Suppressor macrophage (primary cell): ENCODE measurements around the gene ANKRD44.
A peak's percentile ranks its signal among the peaks of the same experiment; 100 is the strongest.

Source experiments
- DNase-seq, 4 experiments: peaks; one replicate each; pipeline ENCODE4 v3.0.0-alpha.2; 2020 to 2022

ANKRD44 gene

DNA sequence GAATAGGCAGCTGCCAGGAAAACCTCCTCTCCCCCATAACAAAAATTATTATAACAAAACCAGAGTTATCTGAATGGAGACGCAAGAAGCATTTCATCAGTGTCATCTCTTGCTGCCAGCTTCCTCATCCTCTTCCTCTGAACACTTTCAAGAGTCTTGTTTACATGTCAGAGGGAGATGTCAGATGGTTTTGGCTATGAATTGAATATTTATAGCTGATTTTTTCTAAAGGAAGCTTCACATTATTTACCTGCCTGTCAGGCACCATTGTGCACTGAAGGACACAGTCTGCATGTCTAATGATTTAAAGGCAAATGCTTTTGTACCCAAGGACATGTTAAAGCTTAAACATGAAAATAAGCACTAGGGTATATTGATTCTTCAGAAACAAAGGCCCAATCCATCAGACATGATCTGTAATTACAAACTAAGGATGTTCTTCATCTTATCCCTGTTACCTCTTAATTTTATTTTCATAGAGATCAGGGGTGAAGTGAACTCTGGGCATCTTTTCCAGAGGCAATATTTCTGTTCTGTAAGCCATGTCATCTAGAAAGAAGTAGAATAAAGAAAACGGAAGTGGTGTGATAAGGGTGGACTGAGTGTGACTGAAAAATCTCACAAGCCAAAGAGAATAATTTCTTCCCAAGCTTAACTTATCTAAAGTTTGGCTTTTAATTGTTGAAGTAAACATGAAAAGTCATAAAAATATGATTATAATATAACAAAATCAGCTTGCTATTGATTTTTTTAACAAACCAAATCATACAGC lies 168.7 kb downstream of the ANKRD44 start:
- peak in 2 of 4 experiments; percentile 31 to 48 for DNase-seq

DNA sequence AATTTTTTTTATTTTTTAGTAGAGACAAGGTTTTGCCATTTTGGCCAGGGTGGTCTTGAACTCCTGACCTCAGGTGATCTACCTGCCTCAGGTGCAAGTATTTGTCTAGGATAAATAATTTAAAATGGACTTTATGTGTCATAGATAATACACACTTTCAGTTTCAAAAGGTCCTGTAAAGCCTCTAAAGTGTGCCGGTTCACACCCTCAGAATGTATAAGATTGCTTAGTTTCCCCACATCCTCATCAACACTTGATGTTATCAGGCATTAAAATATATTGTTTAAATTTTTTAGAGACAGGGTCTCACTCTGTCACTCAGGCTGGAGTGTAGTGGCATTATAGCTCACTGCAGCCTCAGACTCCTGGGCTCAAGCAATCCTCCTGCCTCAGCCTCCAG lies 170.5 kb downstream of the ANKRD44 start:
- no peak for DNase-seq

DNA sequence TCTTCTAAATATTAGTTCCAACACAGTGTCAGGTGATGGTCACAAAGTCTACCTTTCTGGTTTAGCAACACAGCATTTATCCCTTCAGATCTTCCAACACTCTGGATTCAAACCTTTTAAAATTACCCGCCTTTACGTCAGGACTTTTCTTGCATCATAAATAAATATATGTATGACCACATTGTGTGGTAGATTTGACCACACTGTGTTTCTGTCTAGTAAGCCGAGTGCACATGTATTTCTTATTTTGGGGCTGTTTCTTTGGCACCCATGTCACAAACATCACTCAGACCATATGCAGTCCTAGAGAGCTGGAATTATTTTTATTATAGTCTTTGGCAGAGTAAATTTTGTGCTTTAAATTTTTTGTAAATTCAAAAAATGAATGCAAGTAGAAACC lies 172.1 kb downstream of the ANKRD44 start:
- peak in 2 of 4 experiments; percentile 21 to 26 for DNase-seq

DNA sequence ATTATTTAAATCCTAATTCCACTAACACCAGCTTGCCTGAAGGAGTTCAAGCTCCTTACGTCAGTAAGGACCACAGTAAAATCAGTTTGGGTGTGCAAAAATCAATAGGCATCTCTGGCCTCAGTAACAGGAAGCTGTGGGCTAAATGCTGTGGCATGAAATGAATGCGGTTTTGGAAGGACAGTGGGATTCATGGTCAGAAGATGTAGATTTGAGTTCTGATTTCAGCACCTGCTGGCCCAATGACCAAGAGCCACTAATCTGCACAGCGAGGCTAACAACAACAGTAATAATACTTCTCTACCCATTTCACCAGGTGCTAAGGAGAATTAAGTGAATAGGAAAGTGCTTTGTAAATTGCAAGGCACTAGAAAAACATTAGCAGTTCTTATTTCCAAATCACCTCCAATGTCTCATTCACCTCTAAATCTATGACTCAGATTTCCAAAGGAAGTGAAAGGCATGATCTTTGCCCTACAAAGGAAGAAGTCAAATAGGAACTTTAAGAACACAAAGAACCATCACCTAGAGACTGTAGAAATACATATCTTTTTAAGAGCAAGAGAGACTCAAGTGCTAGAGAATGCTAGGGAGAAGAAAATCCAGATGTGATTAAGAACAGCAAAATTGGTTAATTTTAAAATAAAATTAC lies 172.6 kb downstream of the ANKRD44 start:
- peak; percentile 23 to 57 (median 41) for DNase-seq

DNA sequence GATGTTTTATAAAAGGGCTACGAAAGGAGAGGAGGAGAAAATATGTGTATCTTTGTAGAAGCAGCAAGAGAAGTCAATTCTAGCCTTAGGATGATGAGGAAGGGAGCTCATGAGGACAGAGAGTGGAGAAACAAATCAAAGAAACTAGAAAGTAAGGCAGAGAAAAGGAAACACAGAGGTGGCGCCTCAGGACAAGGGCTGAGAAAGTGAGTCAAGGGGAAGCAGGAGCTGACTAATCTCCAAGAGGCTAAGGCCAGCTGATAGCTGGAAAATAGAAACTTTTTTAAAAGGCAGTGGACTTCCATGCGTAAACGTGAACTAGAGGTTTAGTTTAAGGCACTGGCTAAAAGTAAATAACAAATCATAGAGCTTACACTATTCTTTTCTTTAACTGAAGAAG lies 173.3 kb downstream of the ANKRD44 start:
- DNase-seq = peak; percentile 21 to 58 (median 56)

DNA sequence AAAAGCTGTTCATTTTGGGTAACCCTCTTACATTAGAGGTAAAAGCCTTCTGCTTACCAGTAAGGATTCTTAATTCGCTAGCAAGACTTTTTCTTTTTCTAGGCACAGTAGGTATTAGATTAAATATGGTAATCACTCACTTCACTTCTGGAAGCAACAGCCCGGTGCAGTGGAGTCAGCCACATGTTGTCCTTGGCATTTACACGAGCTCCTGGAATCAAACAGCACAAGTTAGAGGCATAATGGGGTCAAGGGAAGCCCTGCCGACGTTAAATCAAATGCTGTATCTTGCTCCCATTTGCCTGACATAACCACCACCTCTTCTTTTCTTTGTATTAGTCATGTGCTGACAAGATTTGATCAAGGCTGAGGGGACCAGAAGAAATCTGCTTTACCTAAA lies 174.1 kb downstream of the ANKRD44 start:
- no peak for DNase-seq

DNA sequence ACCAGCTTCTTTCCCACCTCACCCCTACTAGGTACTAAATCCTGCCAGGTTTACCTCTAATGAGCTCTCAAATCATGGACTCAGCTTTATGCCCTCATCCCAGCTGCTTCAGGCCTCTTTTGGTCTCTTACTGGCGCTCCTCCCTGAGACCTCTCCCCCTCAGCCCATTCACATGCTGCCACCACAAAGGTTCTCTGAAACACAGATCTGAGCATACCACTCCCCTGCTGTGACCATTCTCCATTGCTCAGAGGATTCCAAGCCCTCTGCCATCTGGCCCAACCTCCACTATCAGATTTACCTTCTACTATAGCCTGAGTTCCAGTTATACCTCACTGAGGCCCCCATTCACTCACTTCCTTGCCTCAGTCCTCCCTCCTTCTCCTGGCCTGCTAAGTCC lies 174.8 kb downstream of the ANKRD44 start:
- DNase-seq = no peak

DNA sequence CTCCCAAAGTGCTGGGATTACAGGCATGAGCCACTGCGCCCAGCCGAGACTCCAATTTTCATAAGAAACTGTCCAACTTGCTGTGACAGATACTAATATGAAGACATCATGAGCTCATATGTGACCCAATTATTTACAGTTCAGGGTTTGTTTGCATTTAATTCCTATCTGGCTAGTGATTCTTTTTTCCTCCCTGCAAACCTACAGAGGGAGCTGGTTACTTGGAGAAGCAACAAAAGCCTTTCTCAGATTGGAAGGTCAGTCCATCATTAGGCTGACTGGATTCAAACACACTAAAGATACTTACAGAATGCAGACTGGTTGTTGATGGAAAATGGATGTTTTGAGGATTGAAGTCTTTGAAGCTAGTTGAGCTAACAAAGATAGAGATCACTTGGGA lies 176.4 kb downstream of the ANKRD44 start:
- no peak for DNase-seq

DNA sequence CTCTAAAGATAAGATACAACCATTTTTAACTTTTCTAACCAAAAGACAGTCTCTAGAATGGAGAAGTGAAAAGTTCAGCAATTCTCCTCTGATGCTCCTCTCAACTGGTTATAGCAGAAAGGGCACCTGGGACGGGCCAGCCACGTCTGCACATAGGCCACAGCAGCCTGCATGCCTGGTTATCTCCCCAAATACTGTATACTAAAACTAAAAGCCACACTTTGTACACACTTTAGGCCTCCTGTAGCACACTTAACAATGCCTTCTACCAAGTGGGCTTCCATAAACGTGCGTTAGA lies 179.1 kb downstream of the ANKRD44 start:
- DNase-seq = no peak

DNA sequence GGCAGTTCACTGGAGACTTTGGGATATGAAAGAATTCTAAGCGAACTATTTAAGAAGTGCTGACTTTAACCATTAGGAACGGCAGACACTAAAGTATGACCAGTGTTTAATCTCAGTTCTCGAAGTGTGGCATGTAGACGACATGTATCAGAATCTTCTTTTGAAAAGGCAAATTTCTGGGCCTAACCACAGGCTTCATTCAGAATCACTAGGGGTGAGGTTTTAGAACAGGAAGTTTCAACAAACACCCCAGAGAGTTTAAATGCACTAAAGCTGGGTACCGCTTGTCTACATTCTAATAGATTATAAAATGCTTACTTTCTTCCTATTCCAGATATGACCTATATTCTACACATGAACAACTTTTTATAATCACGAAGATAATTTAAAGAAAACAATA lies 180.3 kb downstream of the ANKRD44 start:
- DNase-seq = no peak

DNA sequence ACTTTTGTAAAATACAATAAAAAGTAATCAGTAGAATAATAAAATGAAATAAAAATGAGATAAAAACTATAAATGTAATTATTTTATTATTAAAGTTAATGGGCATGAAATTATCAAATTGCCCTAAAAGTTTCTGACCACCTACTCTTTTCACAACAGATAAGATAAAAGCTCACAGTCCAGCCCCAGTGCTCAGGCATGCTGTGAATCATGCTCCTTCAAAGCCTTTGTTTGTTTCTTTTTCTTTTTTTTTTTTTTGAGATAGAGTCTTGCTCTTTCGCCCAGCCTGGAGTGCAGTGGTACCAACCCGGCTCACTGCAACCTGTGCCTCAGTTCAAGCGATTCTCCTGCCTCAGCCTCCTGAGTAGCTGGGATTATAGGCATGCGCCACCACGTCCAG lies 181.7 kb downstream of the ANKRD44 start:
- no peak for DNase-seq

DNA sequence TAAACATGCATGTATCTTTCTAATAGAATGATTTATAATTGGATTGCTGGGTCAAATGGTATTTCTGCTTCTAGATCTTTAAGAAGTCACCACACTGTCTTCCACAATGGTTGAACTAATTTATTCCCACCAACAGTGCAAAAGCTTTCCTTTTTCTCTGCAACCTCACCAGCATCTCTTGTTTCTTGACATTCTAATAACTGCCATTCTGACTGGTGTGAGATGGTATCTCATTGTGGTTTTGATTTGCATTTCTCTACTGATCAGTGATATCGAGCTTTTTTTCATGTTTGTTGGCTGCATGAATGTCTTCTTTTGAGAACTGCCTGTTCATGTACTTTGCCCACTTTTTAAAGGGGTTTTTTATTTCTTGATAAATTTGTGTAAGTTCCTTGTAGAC lies 182.5 kb downstream of the ANKRD44 start:
- DNase-seq = no peak

DNA sequence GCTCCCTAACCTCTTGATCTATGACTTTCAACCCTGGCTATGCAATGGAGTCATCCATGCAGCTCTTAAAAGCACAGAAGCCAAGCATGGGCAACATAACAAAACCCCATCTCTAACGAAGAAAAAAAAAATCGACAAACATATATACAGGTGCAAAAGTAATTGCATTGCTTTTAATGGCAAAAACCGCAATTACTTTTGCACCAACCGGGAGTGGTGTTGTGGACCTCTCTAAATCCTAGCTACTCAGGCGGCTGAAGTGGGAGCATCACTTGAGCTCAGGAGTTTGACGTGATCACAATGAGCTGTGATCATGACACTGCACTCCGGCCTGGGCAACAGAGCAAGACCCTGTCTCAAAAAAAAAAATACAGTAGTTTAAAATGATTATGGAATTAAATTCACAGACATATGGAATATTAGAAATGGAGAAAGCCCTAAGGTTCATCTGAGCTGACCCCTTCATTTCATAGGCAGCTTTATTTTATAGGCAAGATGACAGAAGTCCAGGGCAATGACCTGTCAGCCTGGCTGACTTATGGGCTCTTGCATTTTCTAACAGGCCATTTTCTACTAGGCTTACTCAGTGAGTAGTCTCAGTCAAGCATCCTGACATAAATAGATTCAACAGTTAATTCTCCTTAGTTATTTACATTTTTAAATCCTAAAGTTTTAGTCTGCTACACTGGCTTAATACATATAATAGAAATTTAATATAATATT lies 183.8 kb downstream of the ANKRD44 start:
- no peak for DNase-seq

DNA sequence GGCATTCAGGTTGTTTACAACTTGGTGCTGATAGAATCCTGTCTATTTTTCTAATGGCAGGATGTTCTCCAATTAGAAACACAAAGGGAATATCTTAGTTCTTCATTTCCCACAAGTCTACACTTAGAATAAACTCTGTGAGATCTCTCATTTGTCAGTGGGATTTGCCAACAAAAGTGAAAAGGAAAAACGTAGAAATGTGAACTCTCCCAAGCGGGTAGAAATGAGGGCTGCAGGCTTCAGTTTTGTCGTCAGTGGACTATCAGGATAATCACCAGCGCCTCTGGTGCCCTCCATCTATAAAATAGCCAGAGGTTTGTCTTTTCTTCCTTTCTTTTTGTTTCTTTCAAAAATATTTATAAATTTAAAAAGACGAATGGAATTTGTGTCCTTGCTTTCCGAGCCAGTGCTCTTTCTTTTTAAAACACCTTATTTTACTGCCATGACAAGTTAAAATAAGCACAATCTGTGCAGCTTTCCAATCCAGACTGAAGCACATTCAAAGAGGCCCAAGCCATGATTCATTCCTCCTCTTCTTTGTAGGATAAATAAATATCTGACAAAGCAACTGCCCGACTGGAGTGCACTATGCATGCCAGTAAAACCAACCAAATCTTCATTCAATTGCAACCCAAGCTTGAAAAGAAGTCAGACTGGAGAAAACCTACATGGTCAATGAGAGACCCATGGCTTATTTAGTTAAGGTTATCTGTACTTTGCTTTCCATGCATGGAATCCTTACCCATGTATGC lies 185.8 kb downstream of the ANKRD44 start:
- DNase-seq = no peak

DNA sequence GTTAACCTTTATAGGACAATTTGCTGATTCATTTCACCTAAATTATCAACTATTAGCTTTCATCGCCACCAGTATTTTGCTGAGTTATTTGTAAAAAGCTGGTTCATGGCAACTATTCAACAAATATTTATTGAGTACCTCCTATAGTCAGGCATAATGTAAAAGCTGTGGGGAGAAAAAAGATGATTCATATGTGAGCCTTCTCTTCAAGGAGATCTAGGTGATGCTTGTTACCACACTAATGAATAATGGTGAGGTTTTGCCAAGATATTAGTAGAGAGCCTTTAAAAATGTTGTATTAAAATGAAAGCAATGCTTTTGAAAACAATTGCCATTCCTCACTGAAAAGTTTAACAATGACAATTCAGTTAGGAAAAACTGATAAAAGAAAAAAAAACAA lies 187.8 kb downstream of the ANKRD44 start:
- DNase-seq = no peak

DNA sequence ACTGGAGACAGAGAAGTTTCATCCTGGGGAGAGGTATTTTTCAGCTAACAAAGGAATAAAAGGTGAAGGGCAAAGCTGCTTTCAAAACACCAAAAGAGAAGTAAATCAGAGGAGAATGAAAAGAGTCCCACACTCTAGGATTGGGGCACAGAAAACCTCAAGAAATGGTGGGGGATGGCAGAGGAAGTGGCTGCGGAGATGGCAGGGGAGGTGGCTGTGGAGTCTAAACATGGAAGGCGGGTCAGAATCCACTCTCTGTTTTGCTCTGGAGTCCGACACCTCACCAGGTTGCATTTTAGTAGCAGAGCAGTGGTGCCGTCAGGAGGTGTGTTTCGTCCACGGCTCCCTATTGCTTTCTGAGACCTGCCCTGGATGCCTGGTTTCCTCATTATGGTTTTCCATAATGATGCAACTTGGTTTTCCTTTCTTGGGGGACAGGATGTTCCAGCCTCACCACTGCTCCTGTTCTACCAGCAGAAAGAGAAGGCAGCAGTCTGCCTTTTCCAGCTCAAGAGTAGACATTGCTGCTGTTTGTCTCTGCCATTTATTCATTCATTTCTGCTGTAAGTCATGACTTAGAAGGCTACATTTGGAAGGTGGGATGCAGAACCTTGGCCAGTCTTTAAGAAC lies 188.7 kb downstream of the ANKRD44 start:
- no peak for DNase-seq

DNA sequence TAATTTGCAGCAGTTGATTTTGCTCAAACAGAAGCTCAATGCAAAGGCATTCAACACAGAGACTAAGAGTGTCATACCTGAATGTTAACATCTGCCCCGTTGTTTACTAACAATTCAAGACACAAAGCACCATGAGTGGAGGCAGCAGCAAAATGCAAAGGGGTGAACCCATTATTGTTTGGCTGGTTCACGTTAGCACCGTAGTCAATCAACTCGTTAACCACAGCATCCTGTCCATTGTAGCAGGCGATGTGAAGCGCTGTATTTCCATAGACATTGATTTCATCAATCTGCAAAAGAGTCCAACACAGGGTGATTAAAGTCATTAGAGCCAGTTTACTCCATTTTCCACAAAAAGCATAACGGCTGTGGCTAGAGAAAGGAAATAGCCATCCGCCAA lies 189.3 kb downstream of the ANKRD44 start:
- DNase-seq = no peak

DNA sequence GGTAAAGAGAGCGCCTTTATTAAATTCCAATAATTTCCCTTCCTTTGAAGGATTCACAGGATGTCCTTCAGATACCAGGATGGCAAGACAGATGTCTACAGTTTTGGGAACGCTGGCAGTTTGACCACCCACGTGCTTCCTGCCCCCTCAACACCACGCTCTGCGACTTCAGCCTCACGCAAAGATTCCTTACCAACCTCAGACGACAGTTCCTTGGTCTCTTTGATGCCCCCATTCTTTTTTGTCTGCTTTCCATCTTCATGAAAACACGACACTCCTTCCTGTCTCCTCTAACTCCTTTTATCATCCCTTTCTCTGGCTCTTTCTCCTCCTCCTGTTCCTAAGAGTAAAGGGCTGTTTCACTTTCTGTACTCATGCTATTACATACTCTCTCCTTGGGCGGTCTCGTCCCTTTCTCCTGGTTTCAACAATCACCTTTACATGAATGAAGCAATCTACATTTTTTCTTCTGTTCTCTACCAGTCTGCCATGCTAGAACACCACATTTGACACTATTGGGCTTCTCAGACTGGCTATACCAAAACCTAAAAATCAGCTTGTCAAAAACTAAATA lies 194.2 kb downstream of the ANKRD44 start:
- no peak for DNase-seq

DNA sequence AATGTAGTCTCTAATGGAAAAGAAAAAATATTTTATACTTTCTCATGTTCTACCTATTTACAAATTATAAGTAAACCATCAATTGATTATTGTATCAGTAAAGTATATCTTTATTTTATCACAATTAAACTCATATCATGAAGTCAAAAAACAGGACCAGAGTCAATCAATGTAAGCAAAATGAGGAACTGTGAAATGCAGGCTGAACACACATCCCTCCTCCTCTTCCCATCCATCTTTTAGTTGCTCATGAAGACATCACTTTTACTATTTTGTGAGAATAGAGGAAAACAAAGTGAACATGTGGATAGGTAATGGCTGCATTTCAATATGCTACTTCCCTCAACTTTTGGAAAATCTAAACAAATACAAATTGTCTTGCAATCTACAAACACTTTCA lies 195.3 kb downstream of the ANKRD44 start:
- DNase-seq = no peak

DNA sequence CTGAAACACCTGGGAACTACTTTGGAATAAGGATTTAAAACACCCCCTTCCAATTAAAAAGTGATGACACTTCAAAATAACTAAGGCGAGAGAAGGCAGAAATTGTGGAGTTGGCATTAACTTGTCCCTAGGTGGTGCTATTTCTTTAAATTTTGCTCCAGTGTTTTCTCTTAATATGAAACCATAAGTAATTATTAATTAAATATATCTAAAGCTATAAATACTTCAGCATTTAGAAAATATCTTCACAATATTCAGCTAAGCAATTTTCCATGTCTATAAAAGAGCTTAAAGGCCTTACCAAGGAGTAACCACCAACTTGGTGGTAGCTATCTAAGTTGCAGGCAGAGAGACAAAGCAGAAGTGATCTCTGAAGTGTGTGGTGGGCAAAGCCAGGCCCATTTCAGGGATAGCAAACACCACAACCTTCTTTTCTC lies 197.3 kb downstream of the ANKRD44 start:
- peak; percentile 19 to 64 (median 39) for DNase-seq

DNA sequence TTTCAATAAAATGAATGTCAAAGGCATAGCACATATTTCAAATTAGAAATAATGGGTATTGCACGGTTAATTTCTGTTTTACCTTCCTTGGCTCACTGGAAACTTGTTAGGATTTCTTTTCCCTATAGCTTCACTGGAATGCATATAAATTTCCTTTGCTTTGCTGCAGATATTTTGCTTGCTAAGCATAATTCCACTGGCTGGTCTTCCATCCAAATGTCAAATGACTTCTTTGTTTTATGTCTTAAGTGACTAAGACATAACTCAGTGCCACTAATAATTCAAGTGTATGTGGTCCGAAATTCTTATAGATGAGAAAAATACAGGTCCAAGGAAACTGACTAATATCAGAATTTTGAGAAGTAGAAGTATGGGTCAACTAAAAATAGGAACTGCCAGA lies 201.3 kb downstream of the ANKRD44 start:
- DNase-seq = no peak

DNA sequence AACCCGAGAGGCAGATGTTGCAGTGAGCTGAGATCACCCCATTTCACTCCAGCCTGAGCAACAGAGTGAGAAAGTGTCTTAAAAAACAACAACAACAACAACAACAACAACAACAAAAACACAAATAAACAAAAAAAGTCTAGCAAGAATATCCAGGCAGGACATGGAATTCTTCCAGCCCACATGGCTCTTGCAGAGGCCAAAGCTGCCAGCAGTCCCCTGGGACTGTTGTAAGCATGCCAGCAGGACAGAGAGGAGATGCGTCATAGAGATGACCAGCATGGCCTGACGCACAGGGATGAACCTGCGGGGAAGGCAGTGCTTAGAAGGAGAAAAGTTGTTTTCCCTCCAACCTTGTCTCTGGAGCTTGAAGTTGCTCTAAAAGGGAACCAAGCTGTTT lies 201.8 kb downstream of the ANKRD44 start:
- no peak for DNase-seq
